GM12878 (cell line): ENCODE results near the gene AP1B1. TPM values are rescaled to one million over a fixed set of nuclear protein-coding genes. Genes with fewer than 3 reads are reported as not detected.

Experiments used
- ATAC-seq: fragments of 200-7000 bp; cut with Tn5 transposase; 3 replicates; pipeline ENCODE4 v1.9.1; 2020; ENCODE audit warnings: mild to moderate bottlenecking, moderate library complexity
- BruUV-seq: library from RNA; stranded (reverse); fragments of 400-500 nt; replicated peaks from 2 replicates; lab custom pipeline; 2021; lab: Mats Ljungman, UMichigan
- CTCF ChIA-PET: fragments of 300-600 bp; sonication (Branson Sonifier 250); formaldehyde crosslinking; extraction: SDS; loops from one replicate; lab custom pipeline; 2021; ENCODE audit warnings: inconsistent platforms; lab: Yijun Ruan, JAX
- POLR2A ChIA-PET: fragments of 350-600 bp; formaldehyde crosslinking; extraction: SDS; loops from one replicate; lab custom pipeline; 2021; ENCODE audit warnings: inconsistent platforms; lab: Charles Lee
- RAD21 ChIA-PET: fragments of 300-600 bp; sonication (Branson Sonifier 250); formaldehyde crosslinking; loops from one replicate; lab custom pipeline; 2023; ENCODE audit warnings: antibody characterized with exemption; ENCODE audit not compliant: unreplicated experiment; lab: Charles Lee
- SMC1A ChIA-PET: fragments of 300-600 bp; sonication (Branson Sonifier 250); formaldehyde crosslinking; loops from one replicate; lab custom pipeline; 2023; ENCODE audit not compliant: unreplicated experiment, uncharacterized antibody; lab: Charles Lee
- DNase-seq: peaks from one replicate; pipeline ENCODE4 v3.0.0-alpha.2; 2011; ENCODE audit warnings: low read depth, low spot score
- FAIRE-seq: peaks from 3 replicates; lab custom pipeline; 2011; peaks lifted over from hg19 to GRCh38; lab: Jason Lieb, UNC
- H2AFZ ChIP-seq: 2 replicates; pipeline ENCODE4 v1.6.0; 2011; ENCODE audit warnings: low read depth, low read length, control low read depth; ENCODE audit not compliant: control insufficient read depth
- H3K27ac ChIP-seq: 2 replicates; pipeline ENCODE4 v1.5.1; 2011; ENCODE audit warnings: control low read depth; ENCODE audit not compliant: control insufficient read depth, insufficient read depth
- H3K27me3 ChIP-seq, 2 experiments: replicated peaks in 1 of 2; 2 replicates each; pipeline versions ENCODE4 v1.6.0 to v1.6.1; 2011; ENCODE audit warnings: low read length in 1 of 2; ENCODE audit not compliant: control insufficient read depth in 2 of 2, insufficient read depth in 2 of 2
- H3K36me3 ChIP-seq, 2 experiments: 2 replicates each; pipeline ENCODE4 v1.5.1; 2011; ENCODE audit warnings: low read length in 1 of 2; ENCODE audit not compliant: control insufficient read depth in 2 of 2, insufficient read depth in 2 of 2
- H3K4me1 ChIP-seq: 2 replicates; pipeline ENCODE4 v1.6.1; 2011; ENCODE audit warnings: mild to moderate bottlenecking, low read length, moderate library complexity, mixed read lengths; ENCODE audit not compliant: control insufficient read depth, insufficient read depth
- H3K4me2 ChIP-seq: 2 replicates; pipeline ENCODE4 v1.6.0; 2011; ENCODE audit warnings: control low read depth; ENCODE audit not compliant: control insufficient read depth, insufficient read depth
- H3K4me3 ChIP-seq: fragments of 200-600 bp; sonication (generic); 2 replicates; pipeline ENCODE4 v1.5.1; 2016
- H3K79me2 ChIP-seq: 2 replicates; pipeline ENCODE4 v1.6.0; 2011; ENCODE audit warnings: low read length; ENCODE audit not compliant: control insufficient read depth, insufficient read depth
- H3K9ac ChIP-seq: 2 replicates; pipeline ENCODE4 v1.8.0; 2011; ENCODE audit warnings: low read length, control low read depth, mixed read lengths; ENCODE audit not compliant: control insufficient read depth, insufficient read depth
- H3K9me3 ChIP-seq: replicated peaks from 3 replicates; pipeline ENCODE4 v1.5.1; 2011; ENCODE audit warnings: mild to moderate bottlenecking, low read length; ENCODE audit not compliant: control insufficient read depth, insufficient read depth
- H4K20me1 ChIP-seq: 2 replicates; pipeline ENCODE4 v1.6.0; 2011; ENCODE audit not compliant: control insufficient read depth, insufficient read depth
- CREB1 ChIP-seq: IDR thresholded peaks from 2 replicates; pipeline ENCODE4 v1.6.1; 2012; ENCODE audit warnings: low read depth, mild to moderate bottlenecking, inconsistent platforms
- JUND ChIP-seq: IDR thresholded peaks from 2 replicates; pipeline ENCODE4 v1.6.1; 2012; ENCODE audit warnings: low read depth, mild to moderate bottlenecking, low read length, improper control_type of control experiment, moderate library complexity
- RAD51 ChIP-seq: fragments of 450-650 bp; IDR thresholded peaks from 2 replicates; pipeline ENCODE4 v1.6.1; 2016; ENCODE audit warnings: moderate library complexity, mild to moderate bottlenecking, inconsistent platforms
- TCF7 ChIP-seq: IDR thresholded peaks from 2 replicates; pipeline ENCODE4 v1.6.1; 2014; ENCODE audit warnings: antibody characterized with exemption, borderline replicate concordance
- WGBS: methylation state at CpG from one replicate; pipeline ENCODE4 v1.1.6; 2016; ENCODE audit warnings: low lambda C conversion rate; ENCODE audit not compliant: insufficient replicate concordance, insufficient coverage; ENCODE audit errors: missing lambda C conversion rate; 5-methylcytosine and 5-hydroxymethylcytosine counted together
- in situ Hi-C: fragments of 300-500 bp; cut with MboI; formaldehyde crosslinking; loops from 9 replicates; pipeline ENCODE4 v1.14.3; 2018; ENCODE audit warnings: mixed read lengths
- intact Hi-C: fragments of 100-400 bp; cut with micrococcal nuclease; formaldehyde crosslinking; loops from one replicate; pipeline ENCODE4 v1.14.2; 2022; ENCODE audit not compliant: unreplicated experiment
- polyA plus RNA-seq, 11 experiments: library from polyadenylated mRNA; depleted of rRNA in 4 of 11; unstranded in 6 of 11; stranded (reverse) in 5 of 11; fragments of >200 nt; fragmentation: Nextera tagmentation in 4 of 11; fragmentation: Illumina TruSeq in 1 of 11; extraction: Ambion mirVana in 4 of 11; extraction: Trizol in 1 of 11; gene quantifications; 1 replicate in 1 of 11; 2 replicates in 10 of 11; pipeline versions ENCODE4 v1.2.1 to v1.2.3, GENCODE V29; 2011 to 2016; ENCODE audit warnings: inconsistent platforms in 2 of 11, missing spikeins in 2 of 11, low read depth in 1 of 11
- total RNA-seq, 4 experiments: library from RNA; depleted of rRNA in 3 of 4; stranded (reverse); fragments of >200 nt in 3 of 4; fragmentation: Illumina TruSeq in 1 of 4; extraction: Trizol in 1 of 4; gene quantifications; 2 replicates each; pipeline versions ENCODE4 v1.2.1 to v1.2.3, GENCODE V29; 2013 to 2021
- TF ChIP-seq, protein P1 (sequence below): IDR thresholded peaks from 2 replicates; pipeline ENCODE4 v1.6.1; 2012; ENCODE audit warnings: low read depth, low read length, improper control_type of control experiment
- TF ChIP-seq, protein P2 (sequence below): fragments of 450-650 bp; formaldehyde crosslinking; IDR thresholded peaks from 2 replicates; pipeline ENCODE4 v1.4.0; 2022; ENCODE audit warnings: mild to moderate bottlenecking, moderate library complexity
- TF ChIP-seq, protein P3 (sequence below): fragments of 450-650 bp; IDR thresholded peaks from 2 replicates; pipeline ENCODE4 v1.6.1; 2017; ENCODE audit warnings: mild to moderate bottlenecking, moderate library complexity

Gene AP1B1
- total and polyA plus RNA-seq, 10 of the 15 experiments (the other 5 are each of a cell fraction or from before 2014, with no cell fraction given), result 2.1 to 98.6 (median 57.8) TPM

DNA sequence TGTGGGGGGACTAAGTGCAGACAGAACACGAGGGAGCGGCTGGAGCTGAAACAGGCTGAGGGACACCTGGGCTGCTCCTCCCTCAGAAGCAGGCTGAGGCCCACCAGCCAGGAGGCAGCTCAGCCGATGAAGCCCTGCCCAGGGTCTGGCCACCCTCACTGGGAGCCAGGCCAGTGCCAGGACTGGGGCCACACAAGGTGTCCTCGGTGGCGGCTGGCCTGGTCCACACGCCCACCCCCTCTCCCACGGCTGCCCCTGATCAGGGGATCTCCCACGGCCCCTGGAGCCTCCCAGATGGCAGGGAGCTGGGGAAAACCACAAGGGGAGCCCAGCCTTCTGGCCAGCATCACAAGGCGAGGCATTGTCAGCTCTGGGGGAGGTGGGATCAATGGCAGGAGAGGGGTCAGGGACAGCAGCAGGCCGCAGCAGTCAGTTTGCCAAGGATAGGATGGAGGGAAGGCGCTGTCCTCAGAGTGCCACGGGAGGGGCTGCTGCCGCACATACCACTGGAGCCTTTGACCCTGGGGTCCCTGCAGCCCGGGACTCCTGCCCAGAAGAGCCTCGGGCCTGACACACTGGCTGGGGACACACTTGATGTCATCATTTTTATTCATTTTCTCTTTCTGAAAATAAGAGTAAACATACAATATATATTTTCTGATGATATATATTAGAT is 61.1 kb downstream of the AP1B1 start:
- CTCF ChIA-PET, result no interaction called here
- H3K27me3 ChIP-seq, result no peaks in the 10 kb centered on the region
- H3K36me3 ChIP-seq, result peaks cover 5 to 45% of the 10 kb centered on the region in 2 experiments; a peak in 3 of 4 replicates
- FAIRE-seq, result no peak
- no peak overlapping the region for H3K4me2 ChIP-seq
- no peak; the same call in 2 of the 3 replicates for ATAC-seq
- no peak for DNase-seq
- H2AFZ ChIP-seq, result no peak overlapping the region
- no peaks in the 10 kb centered on the region for H3K4me1 ChIP-seq
- no peaks in the 10 kb centered on the region for H3K9me3 ChIP-seq
- intact Hi-C loops (no loop called here), in situ Hi-C loops (no loop called here)
- no peak overlapping the region for H3K4me3 ChIP-seq
- WGBS, result 97% methylated on average over 15 of the region's 15 CpGs
- H3K27ac ChIP-seq, result no peak overlapping the region
- SMC1A ChIA-PET, result no interaction called here
- TF ChIP-seq TCF7 (no peak), CREB1 (no peak), JUND (no peak), RAD51 (no peak)
- TF ChIP-seq, protein P1, sequence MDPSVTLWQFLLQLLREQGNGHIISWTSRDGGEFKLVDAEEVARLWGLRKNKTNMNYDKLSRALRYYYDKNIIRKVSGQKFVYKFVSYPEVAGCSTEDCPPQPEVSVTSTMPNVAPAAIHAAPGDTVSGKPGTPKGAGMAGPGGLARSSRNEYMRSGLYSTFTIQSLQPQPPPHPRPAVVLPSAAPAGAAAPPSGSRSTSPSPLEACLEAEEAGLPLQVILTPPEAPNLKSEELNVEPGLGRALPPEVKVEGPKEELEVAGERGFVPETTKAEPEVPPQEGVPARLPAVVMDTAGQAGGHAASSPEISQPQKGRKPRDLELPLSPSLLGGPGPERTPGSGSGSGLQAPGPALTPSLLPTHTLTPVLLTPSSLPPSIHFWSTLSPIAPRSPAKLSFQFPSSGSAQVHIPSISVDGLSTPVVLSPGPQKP, result no peak
- TF ChIP-seq, protein P2, sequence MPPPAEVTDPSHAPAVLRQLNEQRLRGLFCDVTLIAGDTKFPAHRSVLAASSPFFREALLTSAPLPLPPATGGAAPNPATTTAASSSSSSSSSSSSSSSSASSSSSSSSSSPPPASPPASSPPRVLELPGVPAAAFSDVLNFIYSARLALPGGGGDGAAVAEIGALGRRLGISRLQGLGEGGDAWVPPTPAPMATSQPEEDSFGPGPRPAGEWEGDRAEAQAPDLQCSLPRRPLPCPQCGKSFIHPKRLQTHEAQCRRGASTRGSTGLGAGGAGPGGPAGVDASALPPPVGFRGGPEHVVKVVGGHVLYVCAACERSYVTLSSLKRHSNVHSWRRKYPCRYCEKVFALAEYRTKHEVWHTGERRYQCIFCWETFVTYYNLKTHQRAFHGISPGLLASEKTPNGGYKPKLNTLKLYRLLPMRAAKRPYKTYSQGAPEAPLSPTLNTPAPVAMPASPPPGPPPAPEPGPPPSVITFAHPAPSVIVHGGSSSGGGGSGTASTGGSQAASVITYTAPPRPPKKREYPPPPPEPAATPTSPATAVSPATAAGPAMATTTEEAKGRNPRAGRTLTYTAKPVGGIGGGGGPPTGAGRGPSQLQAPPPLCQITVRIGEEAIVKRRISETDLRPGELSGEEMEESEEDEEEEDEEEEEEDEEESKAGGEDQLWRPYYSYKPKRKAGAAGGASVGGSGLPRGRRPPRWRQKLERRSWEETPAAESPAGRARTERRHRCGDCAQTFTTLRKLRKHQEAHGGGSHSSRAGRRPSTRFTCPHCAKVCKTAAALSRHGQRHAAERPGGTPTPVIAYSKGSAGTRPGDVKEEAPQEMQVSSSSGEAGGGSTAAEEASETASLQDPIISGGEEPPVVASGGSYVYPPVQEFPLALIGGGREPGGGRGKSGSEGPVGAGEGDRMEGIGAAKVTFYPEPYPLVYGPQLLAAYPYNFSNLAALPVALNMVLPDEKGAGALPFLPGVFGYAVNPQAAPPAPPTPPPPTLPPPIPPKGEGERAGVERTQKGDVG (CRISPR knock-in tag), result no peak
- TF ChIP-seq, protein P3, sequence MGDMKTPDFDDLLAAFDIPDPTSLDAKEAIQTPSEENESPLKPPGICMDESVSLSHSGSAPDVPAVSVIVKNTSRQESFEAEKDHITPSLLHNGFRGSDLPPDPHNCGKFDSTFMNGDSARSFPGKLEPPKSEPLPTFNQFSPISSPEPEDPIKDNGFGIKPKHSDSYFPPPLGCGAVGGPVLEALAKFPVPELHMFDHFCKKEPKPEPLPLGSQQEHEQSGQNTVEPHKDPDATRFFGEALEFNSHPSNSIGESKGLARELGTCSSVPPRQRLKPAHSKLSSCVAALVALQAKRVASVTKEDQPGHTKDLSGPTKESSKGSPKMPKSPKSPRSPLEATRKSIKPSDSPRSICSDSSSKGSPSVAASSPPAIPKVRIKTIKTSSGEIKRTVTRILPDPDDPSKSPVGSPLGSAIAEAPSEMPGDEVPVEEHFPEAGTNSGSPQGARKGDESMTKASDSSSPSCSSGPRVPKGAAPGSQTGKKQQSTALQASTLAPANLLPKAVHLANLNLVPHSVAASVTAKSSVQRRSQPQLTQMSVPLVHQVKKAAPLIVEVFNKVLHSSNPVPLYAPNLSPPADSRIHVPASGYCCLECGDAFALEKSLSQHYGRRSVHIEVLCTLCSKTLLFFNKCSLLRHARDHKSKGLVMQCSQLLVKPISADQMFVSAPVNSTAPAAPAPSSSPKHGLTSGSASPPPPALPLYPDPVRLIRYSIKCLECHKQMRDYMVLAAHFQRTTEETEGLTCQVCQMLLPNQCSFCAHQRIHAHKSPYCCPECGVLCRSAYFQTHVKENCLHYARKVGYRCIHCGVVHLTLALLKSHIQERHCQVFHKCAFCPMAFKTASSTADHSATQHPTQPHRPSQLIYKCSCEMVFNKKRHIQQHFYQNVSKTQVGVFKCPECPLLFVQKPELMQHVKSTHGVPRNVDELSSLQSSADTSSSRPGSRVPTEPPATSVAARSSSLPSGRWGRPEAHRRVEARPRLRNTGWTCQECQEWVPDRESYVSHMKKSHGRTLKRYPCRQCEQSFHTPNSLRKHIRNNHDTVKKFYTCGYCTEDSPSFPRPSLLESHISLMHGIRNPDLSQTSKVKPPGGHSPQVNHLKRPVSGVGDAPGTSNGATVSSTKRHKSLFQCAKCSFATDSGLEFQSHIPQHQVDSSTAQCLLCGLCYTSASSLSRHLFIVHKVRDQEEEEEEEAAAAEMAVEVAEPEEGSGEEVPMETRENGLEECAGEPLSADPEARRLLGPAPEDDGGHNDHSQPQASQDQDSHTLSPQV, result no peak
- POLR2A ChIA-PET, result no interaction called here
- H3K79me2 ChIP-seq, result no peaks in the 10 kb centered on the region
- H4K20me1 ChIP-seq, result no peaks in the 10 kb centered on the region
- no peak overlapping the region for H3K9ac ChIP-seq
- no TSS peak for BruUV-seq
- RAD21 ChIA-PET, result no interaction called here
